ENCODE results near the gene NME4.

Gene NME4

GRCh38 chr16:363766-364490 lies 33.1 kb upstream of the NME4 start:
- no peak for DNase-seq

- no peak for DNase-seq
Measured at GRCh38 chr16:364595-365491, 32.2 kb upstream of the NME4 start.

GRCh38 chr16:366476-366875 lies 30.5 kb upstream of the NME4 start:
- no peak for DNase-seq

- no peak for DNase-seq
Measured at GRCh38 chr16:367333-367903, 29.6 kb upstream of the NME4 start.

- no peak for DNase-seq
Measured at GRCh38 chr16:368388-369158, 28.4 kb upstream of the NME4 start.

GRCh38 chr16:369275-369865 lies 27.6 kb upstream of the NME4 start:
- DNase-seq: no peak

GRCh38 chr16:369866-370436 lies 27.0 kb upstream of the NME4 start:
- no peak for DNase-seq

- DNase-seq: peak; percentile 95
Measured at GRCh38 chr16:370443-370842, 26.6 kb upstream of the NME4 start, which contains the start of gene MRPL28. TSS of gene MRPL28 (minus strand) at chr16:370538. CDS start at chr16:370218, 320 bp downstream.

- no peak for DNase-seq
Measured at GRCh38 chr16:370979-371514, 26.0 kb upstream of the NME4 start.

- no peak for DNase-seq
Measured at GRCh38 chr16:371515-372301, 25.3 kb upstream of the NME4 start.

- no peak for DNase-seq
Measured at GRCh38 chr16:372302-372983, 24.6 kb upstream of the NME4 start.

GRCh38 chr16:373020-373598 lies 23.9 kb upstream of the NME4 start:
- DNase-seq: no peak

- no peak for DNase-seq
Measured at GRCh38 chr16:373848-374615, 23.0 kb upstream of the NME4 start.

GRCh38 chr16:374616-374926 lies 22.4 kb upstream of the NME4 start:
- no peak for DNase-seq

GRCh38 chr16:375212-375611 lies 21.8 kb upstream of the NME4 start:
- DNase-seq: no peak

GRCh38 chr16:375927-376816 lies 20.8 kb upstream of the NME4 start:
- DNase-seq: no peak

- DNase-seq: no peak
Measured at GRCh38 chr16:376817-377418, 20.1 kb upstream of the NME4 start.

- DNase-seq: no peak
Measured at GRCh38 chr16:377419-377951, 19.5 kb upstream of the NME4 start.

Measured in activated CD8-positive, alpha-beta memory T cell treated with anti-CD3 and anti-CD28 coated beads, Interleukin-2, amount 50 U/mL, for 48 hours (primary cell).